HG02623 (cell line): ENCODE measurements around the gene ACHE.
"Not testable (repeated sequence)": the region's sequence is repeated elsewhere in the genome, so short reads cannot be mapped to it uniquely, and the experiment has no call there.

Source experiments
- ATAC-seq: cut with Tn5 transposase; IDR thresholded peaks from one replicate; pipeline ENCODE4 v1.9.1; 2021; ENCODE audit warnings: moderate library complexity; ENCODE audit not compliant: unreplicated experiment

ACHE gene

GRCh38 chr7:100865938-100866728 lies 29.6 kb downstream of the ACHE start:
- no peak for ATAC-seq

- ATAC-seq = no peak
These were observed 30.2 kb downstream of the ACHE start for GRCh38 chr7:100865372-100865911.

- no peak for ATAC-seq
These were observed 31.3 kb downstream of the ACHE start for GRCh38 chr7:100864263-100864845.

GRCh38 chr7:100863406-100863950 lies 32.2 kb downstream of the ACHE start:
- ATAC-seq = no peak

DNA sequence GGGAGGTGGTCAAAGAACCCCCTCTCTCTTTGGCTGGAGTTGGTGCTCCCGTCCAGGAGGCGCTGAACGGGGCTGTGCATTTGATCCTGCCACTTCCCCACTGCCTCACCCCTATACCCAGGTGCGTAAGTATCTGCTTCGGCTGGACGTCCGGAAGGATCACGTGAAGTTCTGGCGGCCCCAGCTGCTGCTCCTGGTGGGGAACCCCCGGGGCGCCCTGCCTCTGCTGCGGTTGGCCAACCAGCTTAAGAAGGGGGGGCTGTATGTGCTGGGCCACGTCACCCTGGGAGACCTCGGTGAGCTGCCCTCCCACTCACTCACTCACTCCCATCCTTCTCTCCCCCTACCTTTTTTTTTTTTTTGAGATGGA lies 34.1 kb downstream of the ACHE start:
- no peak for ATAC-seq

DNA sequence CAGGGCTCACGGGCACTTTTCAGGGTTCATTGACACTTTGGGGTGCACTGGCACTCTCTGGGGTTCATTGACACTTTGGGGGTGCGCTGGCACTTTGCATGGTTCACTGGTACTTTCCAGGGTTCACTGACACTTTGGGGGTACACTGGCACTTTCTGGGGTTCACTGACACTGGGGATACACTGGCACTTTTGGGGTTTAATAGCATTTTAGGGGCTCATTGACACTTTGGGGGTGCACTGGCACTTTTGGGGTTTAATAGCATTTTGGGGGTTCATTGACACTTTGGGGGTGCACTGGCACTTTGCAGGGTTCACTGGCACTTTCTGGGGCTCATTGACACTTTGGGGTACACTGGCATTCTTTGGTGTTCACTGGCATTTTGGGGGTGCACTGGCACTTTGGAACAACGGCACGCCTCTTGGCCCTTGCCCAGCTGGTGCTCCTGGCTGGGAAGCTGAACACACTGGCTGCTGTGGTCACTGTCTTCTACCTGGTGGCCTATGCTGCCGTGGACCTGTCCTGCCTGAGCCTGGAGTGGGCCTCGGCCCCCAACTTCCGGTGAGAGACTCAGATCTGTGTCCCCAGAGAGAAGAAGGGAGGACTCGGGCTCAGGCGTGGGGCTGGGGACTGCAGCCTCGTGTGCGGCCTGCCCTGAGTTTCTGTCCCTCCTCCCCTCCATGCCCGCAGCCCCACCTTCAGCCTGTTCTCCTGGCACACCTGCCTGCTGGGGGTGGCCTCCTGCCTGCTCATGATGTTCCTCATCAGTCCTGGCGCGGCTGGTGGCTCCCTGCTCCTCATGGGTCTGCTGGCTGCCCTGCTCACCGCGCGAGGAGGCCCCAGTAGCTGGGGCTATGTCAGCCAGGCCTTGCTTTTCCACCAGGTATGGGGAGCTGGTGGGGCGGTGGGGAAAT lies 34.7 kb downstream of the ACHE start:
- no peak for ATAC-seq

DNA sequence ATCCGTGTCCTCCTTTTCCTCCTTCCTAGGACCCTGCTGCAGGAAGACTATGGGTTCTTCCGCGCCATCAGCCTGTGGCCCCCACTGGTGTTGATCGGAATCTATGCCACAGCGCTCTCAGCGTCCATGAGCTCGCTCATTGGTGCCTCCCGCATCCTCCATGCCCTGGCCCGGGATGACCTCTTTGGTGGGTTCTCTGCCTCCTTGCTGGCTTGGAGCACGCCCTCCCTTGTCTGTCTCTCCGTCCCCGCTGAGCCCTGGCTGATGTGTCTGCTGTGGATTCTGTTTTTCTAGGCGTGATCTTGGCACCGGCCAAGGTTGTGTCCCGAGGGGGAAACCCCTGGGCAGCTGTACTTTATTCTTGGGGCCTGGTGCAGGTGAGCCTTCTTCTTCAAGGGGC lies 35.8 kb downstream of the ACHE start:
- no peak for ATAC-seq

- ATAC-seq = no peak
These were observed 38.8 kb downstream of the ACHE start for GRCh38 chr7:100856871-100857282.

- ATAC-seq = no peak
These were observed 40.2 kb downstream of the ACHE start for GRCh38 chr7:100855515-100855914.

GRCh38 chr7:100854899-100855298 lies 40.8 kb downstream of the ACHE start:
- not testable (repeated sequence) for ATAC-seq

DNA sequence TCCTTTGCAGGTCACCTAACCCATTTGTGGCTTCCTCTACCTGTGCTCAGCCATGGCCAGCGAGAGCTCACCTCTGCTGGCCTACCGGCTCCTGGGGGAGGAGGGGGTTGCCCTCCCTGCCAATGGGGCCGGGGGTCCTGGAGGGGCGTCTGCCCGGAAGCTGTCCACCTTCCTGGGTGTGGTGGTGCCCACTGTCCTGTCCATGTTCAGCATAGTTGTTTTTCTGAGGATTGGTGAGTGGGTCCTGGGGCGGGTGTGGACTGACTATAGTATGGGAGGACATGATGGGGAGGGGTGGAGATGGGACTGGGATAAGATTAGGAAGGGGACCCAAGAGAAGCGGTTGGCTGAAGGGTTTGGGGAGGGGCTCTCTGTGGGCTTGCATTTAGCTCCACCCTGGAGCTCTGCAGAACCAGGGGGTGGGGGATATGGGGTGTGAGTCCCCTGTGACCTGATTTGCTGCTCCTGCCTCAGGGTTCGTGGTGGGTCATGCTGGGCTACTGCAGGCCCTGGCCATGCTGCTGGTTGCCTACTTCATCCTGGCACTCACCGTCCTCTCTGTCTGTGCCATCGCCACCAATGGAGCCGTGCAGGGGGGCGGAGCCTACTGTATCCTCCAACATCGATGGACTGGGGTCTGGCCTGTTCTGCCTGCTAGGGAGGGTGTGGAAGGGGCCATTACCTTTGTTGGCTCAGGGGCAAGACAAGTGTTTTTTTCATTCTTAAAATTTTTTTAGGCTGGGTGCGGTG lies 41.4 kb downstream of the ACHE start:
- ATAC-seq = no peak

DNA sequence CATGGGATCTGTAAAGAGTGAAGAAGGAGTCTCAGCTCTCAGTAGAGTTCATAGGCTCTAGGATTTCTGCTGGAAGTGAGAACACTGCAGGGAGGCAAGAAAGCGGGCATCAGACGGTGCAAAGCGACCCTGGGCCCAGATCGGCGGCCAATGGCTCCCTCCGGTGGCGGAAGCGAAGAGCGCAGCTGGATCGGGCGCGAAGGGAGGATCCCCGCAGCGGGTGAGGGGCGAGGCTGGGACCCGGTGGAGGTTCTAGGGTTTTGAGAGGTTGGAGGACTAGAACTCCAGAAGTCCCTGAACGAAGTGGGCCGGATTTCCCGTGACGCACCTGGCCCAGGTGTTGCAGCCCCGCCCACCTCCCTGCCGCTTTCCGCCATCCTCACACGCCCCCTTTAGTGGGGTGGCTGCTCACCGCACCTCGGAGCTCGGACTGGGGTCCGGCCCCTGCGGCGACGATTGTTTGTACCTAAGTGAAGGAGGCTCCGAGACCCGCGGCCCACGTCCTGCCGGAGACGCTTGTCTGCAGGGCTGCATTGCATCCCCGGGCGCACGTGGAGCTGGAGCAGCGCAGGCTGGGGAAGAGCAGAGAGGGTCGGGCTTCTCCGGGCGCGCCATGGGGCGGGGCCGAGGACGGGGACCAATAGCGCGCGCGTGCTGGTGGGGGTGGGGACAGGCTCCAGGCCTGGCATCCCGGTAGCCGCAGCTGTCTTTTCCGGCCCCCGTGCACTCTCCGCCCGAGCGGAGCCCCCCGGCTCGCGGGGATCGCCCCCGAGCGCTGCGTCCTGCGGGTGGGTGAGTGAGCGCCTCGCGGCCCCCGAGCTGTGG lies 43.4 kb downstream of the ACHE start, which contains the start of gene SLC12A9:
SLC12A9 (plus strand) TSS at position 666 of the 825 bp plus-strand sequence. CDS start 1,485 bp downstream, outside the sequence.
- peak; percentile 96 for ATAC-seq

GRCh38 chr7:100847360-100847759 lies 48.3 kb downstream of the ACHE start:
- no peak for ATAC-seq

DNA sequence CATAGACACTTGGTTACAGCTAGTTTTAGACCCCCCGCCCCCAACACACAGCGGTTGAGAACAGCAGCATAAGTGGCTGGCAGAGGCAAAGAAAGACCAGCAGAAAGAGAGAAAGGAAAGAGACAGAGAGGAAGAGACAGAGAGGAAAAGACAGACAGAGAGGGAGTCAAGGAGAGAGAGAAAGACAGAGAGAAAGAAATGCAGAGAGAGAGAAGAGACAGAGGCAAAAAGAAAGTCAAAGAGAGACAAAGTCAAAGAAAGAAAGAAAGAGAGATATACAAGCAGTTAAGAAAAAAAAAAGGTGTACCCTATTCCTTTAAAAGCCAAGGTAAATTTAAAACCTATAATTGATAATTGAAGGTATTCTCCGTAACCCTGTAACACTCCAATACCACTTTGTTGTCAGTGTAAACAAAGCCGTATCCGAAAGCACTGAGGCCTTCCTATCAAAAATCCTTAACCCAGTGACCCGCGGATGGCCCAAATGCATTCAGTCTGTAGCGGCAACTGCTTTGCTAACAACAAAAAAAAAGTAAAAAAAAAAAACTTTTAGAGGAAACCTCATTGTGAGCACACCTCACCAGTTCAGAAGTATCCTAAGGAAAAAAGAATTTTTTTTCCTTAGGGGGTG lies 55.1 kb downstream of the ACHE start:
- no peak for ATAC-seq
